CD4-positive, alpha-beta T cell (primary cell): ENCODE data around the gene FANCL. TPM values are rescaled to one million over a fixed set of nuclear protein-coding genes. Genes with fewer than 3 reads are reported as not detected.
"Not testable (repeated sequence)": the region's sequence is repeated elsewhere in the genome, so short reads cannot be mapped to it uniquely, and the experiment has no call there.

Source experiments
- ATAC-seq: fragments of 200-7000 bp; cut with Tn5 transposase; one replicate; pipeline ENCODE4 v1.10.0; 2022; ENCODE audit warnings: mild to moderate bottlenecking; ENCODE audit not compliant: poor library complexity
- CTCF ChIA-PET: fragments of 350-600 bp; sonication (Branson Sonifier 250); formaldehyde crosslinking; loops from one replicate; lab custom pipeline; 2021; ENCODE audit warnings: antibody characterized with exemption, inconsistent platforms; lab: Charles Lee
- POLR2A ChIA-PET: fragments of 350-600 bp; sonication (Branson Sonifier 250); formaldehyde crosslinking; loops from one replicate; lab custom pipeline; 2021; ENCODE audit warnings: antibody characterized with exemption, inconsistent platforms; lab: Charles Lee
- DNase-seq, 14 experiments: peaks; one replicate each; pipeline ENCODE4 v3.0.0-alpha.2; 2013 to 2020; ENCODE audit warnings: mixed read lengths in 2 of 14
- H3K27ac ChIP-seq, 2 donors: one replicate each; pipeline versions ENCODE4 v1.5.1 to v1.7.0; 2013; ENCODE audit warnings: low read length in 2 of 2, low read depth in 1 of 2, mild to moderate bottlenecking in 1 of 2
- H3K27me3 ChIP-seq, 2 experiments: 1 replicate in 1 of 2; 2 replicates in 1 of 2; pipeline versions ENCODE4 v1.6.1 to v1.7.0; 2013; ENCODE audit warnings: low read length in 2 of 2, control low read depth in 1 of 2, mild to moderate bottlenecking in 1 of 2, moderate library complexity in 1 of 2; ENCODE audit not compliant: insufficient read depth in 2 of 2, control insufficient read depth in 1 of 2
- H3K36me3 ChIP-seq: one replicate; pipeline ENCODE4 v1.6.1; 2013; ENCODE audit warnings: low read length, control low read depth; ENCODE audit not compliant: insufficient read depth
- H3K4me1 ChIP-seq: one replicate; pipeline ENCODE4 v1.6.1; 2013; ENCODE audit warnings: low read length, control low read depth; ENCODE audit not compliant: insufficient read depth
- H3K4me3 ChIP-seq: one replicate; pipeline ENCODE4 v1.5.1; 2013; ENCODE audit warnings: mild to moderate bottlenecking, low read length, moderate library complexity
- H3K9me3 ChIP-seq, 2 experiments: 1 replicate in 1 of 2; 2 replicates in 1 of 2; pipeline versions ENCODE4 v1.6.1 to v1.7.0; 2013; ENCODE audit warnings: low read length in 2 of 2, mild to moderate bottlenecking in 2 of 2, control low read depth in 1 of 2, moderate library complexity in 1 of 2; ENCODE audit not compliant: control insufficient read depth in 1 of 2, insufficient read depth in 1 of 2
- H3K27ac Mint-ChIP-seq: one replicate; pipeline ENCODE4 v1.8.0; 2020; ENCODE audit warnings: mixed read lengths
- H3K27me3 Mint-ChIP-seq: one replicate; pipeline ENCODE4 v1.8.0; 2021; ENCODE audit warnings: mixed read lengths
- H3K36me3 Mint-ChIP-seq: one replicate; pipeline ENCODE4 v1.8.0; 2021; ENCODE audit warnings: low read depth, mixed read lengths
- H3K4me1 Mint-ChIP-seq: one replicate; pipeline ENCODE4 v1.8.0; 2021; ENCODE audit warnings: low read depth, mixed read lengths
- H3K4me3 Mint-ChIP-seq: one replicate; pipeline ENCODE4 v1.8.0; 2020; ENCODE audit warnings: mild to moderate bottlenecking, mixed read lengths
- H3K9me3 Mint-ChIP-seq: one replicate; pipeline ENCODE4 v1.8.0; 2020; ENCODE audit warnings: mixed read lengths
- intact Hi-C, 2 experiments: fragments of 100-400 bp; cut with DNase I in 1 of 2; cut with micrococcal nuclease in 1 of 2; formaldehyde crosslinking; loops; one replicate each; pipeline versions ENCODE4 v1.15.1 to v1.9.0; 2023 to 2025; cut with DNase I, micrococcal nuclease
- total RNA-seq, 174 experiments: library from RNA in 2 of 174; stranded (reverse) in 2 of 174; gene quantifications; one replicate each; pipeline ENCODE4 v1.2.3 and lab custom pipeline; 2021 to 2026
- TF ChIP-seq, protein P1 (sequence below): fragments of 200-600 bp; IDR thresholded peaks from one replicate; pipeline ENCODE4 v1.8.0; 2022; ENCODE audit warnings: antibody characterized with exemption, mild to moderate bottlenecking

FANCL gene
- total RNA-seq, 2 experiments from 2014 or later, result 4.6 to 5.5 TPM

- ChIA-PET POLR2A (no interaction called here), CTCF (no interaction called here)
- Histone ChIP-seq H3K4me1 (no peaks in the 10 kb centered on the region), H3K27me3 (no peaks in the 10 kb centered on the region), H3K36me3 (no peaks in the 10 kb centered on the region), H3K9me3 (no peaks in the 10 kb centered on the region), H3K27ac (no peak overlapping the region), H3K4me3 (no peak overlapping the region)
- TF ChIP-seq, protein P1, sequence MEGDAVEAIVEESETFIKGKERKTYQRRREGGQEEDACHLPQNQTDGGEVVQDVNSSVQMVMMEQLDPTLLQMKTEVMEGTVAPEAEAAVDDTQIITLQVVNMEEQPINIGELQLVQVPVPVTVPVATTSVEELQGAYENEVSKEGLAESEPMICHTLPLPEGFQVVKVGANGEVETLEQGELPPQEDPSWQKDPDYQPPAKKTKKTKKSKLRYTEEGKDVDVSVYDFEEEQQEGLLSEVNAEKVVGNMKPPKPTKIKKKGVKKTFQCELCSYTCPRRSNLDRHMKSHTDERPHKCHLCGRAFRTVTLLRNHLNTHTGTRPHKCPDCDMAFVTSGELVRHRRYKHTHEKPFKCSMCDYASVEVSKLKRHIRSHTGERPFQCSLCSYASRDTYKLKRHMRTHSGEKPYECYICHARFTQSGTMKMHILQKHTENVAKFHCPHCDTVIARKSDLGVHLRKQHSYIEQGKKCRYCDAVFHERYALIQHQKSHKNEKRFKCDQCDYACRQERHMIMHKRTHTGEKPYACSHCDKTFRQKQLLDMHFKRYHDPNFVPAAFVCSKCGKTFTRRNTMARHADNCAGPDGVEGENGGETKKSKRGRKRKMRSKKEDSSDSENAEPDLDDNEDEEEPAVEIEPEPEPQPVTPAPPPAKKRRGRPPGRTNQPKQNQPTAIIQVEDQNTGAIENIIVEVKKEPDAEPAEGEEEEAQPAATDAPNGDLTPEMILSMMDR, result no peak
- H3K36me3 Mint-ChIP-seq, result no peaks in the 10 kb centered on the region
- ATAC-seq (no peak), DNase-seq (no peak)
- H3K27me3 Mint-ChIP-seq, result no peaks in the 10 kb centered on the region
- no peaks in the 10 kb centered on the region for H3K4me1 Mint-ChIP-seq
- no peak overlapping the region for H3K27ac Mint-ChIP-seq
- no peak overlapping the region for H3K4me3 Mint-ChIP-seq
- H3K9me3 Mint-ChIP-seq, result no peaks in the 10 kb centered on the region
- intact Hi-C loops, result no loop called here
These were observed 46.7 kb downstream of the FANCL start for GRCh38 chr2:58194458-58194857.

DNA sequence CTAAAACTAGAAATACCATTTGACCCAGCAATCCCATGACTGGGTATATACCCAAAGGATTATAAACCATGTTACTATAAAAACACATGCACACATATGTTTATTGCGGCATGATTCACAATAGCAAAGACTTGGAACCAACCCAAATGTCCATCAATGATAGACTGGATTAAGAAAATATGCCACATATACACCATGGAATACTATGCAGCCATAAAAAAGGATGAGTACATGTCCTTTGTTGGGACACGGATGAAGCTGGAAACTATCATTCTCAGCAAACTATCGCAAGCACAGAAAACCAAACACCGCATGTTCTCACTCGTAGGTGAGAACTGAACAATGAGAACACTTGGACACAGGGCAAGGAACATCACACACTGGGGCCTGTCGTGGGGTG lies 54.1 kb downstream of the FANCL start:
- H3K27ac Mint-ChIP-seq, intact Hi-C loops, H3K27ac ChIP-seq, H3K9me3 ChIP-seq, H3K4me3 Mint-ChIP-seq, H3K4me1 ChIP-seq, H3K36me3 Mint-ChIP-seq, H3K4me3 ChIP-seq, DNase-seq, ATAC-seq, H3K27me3 ChIP-seq, CTCF ChIA-PET, H3K4me1 Mint-ChIP-seq, POLR2A ChIA-PET, H3K36me3 ChIP-seq, H3K9me3 Mint-ChIP-seq, H3K27me3 Mint-ChIP-seq: not testable (repeated sequence)

GRCh38 chr2:58186501-58186900 lies 54.6 kb downstream of the FANCL start:
- no peak for DNase-seq
- no peaks in the 10 kb centered on the region for H3K9me3 ChIP-seq
- Mint-ChIP-seq H3K9me3 (no peaks in the 10 kb centered on the region), H3K4me3 (no peak overlapping the region), H3K4me1 (no peaks in the 10 kb centered on the region), H3K36me3 (no peaks in the 10 kb centered on the region), H3K27me3 (no peaks in the 10 kb centered on the region), H3K27ac (no peak overlapping the region)
- ATAC-seq, result no peak
- no peak overlapping the region for H3K4me3 ChIP-seq
- ChIA-PET POLR2A (no interaction called here), CTCF (no interaction called here)
- intact Hi-C loops, result no loop called here
- no peaks in the 10 kb centered on the region for H3K4me1 ChIP-seq
- no peaks in the 10 kb centered on the region for H3K27me3 ChIP-seq
- H3K27ac ChIP-seq, result no peak overlapping the region
- no peaks in the 10 kb centered on the region for H3K36me3 ChIP-seq
- TF ChIP-seq, protein P1, result no peak

DNA sequence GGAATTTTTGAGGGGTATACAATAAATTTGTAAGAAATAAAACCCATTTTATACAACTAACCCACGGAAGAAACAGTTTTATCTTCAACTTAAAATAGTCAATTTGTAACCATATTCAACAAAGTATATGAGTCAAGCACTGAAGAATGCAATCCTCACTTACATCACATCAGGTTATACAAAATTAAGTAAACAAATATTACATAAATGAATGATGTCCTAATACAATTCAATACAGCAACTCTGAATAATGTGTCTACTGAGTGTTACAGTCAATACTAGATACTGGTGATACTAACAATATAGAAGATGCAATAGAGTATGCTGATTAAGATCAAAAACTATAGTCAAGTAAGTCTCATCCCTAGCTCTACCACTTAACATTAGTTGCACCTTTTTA lies 58.6 kb downstream of the FANCL start:
- no peak overlapping the region for H3K4me3 Mint-ChIP-seq
- Histone ChIP-seq H3K4me3 (no peak overlapping the region), H3K27ac (no peak overlapping the region), H3K4me1 (no peaks in the 10 kb centered on the region), H3K27me3 (no peaks in the 10 kb centered on the region), H3K36me3 (no peaks in the 10 kb centered on the region), H3K9me3 (no peaks in the 10 kb centered on the region)
- DNase-seq (no peak), ATAC-seq (no peak)
- ChIA-PET CTCF (no interaction called here), POLR2A (no interaction called here)
- peaks cover 3% of the 10 kb centered on the region for H3K9me3 Mint-ChIP-seq
- H3K27ac Mint-ChIP-seq, result no peak overlapping the region
- TF ChIP-seq, protein P1, result no peak
- no peaks in the 10 kb centered on the region for H3K36me3 Mint-ChIP-seq
- no peaks in the 10 kb centered on the region for H3K27me3 Mint-ChIP-seq
- intact Hi-C loops, result no loop called here
- no peaks in the 10 kb centered on the region for H3K4me1 Mint-ChIP-seq
